Neural crest cell (in vitro differentiated cells): ENCODE data around the gene ECHDC1. TPM values are rescaled to one million over a fixed set of nuclear protein-coding genes. Genes with fewer than 3 reads are reported as not detected.
A peak's percentile ranks its signal among the peaks of the same experiment; 100 is the strongest.

Source experiments
- DNase-seq: peaks from one replicate; pipeline ENCODE4 v3.0.0; 2021; ENCODE audit warnings: low read depth, mixed read lengths, low spot score
- H3K27ac Mint-ChIP-seq: one replicate; pipeline ENCODE4 v1.8.0; 2021; ENCODE audit warnings: mild to moderate bottlenecking, mixed read lengths; ENCODE audit not compliant: unreplicated experiment
- H3K27me3 Mint-ChIP-seq: 2 replicates; pipeline ENCODE4 v1.8.0; 2021; ENCODE audit warnings: low read depth, mild to moderate bottlenecking, mixed read lengths
- H3K36me3 Mint-ChIP-seq: 2 replicates; pipeline ENCODE4 v1.8.0; 2021; ENCODE audit warnings: low read depth, mild to moderate bottlenecking, mixed read lengths
- H3K4me1 Mint-ChIP-seq: 2 replicates; pipeline ENCODE4 v1.8.0; 2021; ENCODE audit warnings: mixed read lengths
- H3K4me3 Mint-ChIP-seq: one replicate; pipeline ENCODE4 v1.8.0; 2021; ENCODE audit warnings: mild to moderate bottlenecking, mixed read lengths
- H3K9me3 Mint-ChIP-seq: 2 replicates; pipeline ENCODE4 v1.8.0; 2021; ENCODE audit warnings: mixed read lengths
- total RNA-seq: library from RNA; stranded (reverse); gene quantifications from 2 replicates; pipeline ENCODE4 v1.2.1, GENCODE V29; 2021
- TF ChIP-seq, protein P1 (sequence below): fragments of 200-600 bp; sonication (generic); conservative IDR thresholded peaks from 2 replicates; pipeline ENCODE4 v1.5.0; 2021; ENCODE audit warnings: antibody characterized with exemption, mild to moderate bottlenecking

ECHDC1 gene
- total RNA-seq, 1 donor from 2014 or later = 59.2 TPM

DNA sequence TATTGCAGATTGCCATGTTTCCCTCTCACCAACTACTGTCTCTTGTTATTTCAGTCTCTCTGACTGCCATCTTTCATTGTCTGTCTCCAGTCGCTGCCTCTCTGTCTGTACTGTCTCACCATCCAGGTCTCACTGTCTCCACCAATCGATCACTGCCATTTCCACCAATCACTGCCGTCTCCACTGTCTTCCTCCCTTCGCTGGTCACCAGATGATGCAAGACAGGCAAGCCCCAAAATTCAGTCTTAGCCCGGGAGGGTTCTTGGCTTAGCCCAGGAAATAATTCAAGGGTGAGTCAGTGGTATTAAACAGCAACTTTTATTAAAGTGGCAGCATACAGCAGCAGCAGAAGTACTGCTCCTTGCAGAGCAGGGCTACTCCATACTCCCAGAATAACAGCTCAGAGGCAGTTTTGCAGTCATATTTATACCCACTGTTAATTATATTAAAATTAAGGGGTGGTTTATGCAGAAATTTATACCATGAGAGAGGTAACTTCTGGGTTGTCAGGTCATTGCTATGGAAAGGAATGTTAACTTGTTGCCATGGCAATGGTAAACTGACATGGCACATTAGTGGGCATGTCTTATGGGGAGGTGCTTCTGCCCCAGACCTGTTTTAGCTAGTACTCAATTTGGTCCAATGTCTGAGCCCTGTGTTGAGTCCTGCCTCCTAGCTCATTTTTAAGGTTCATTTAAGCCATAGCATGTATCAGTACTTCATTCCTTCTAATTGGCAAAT is 23.0 kb upstream of the ECHDC1 start:
- Mint-ChIP-seq H3K9me3 (peaks cover 22% of the 10 kb centered on the region), H3K27ac (peak overlapping the region; percentile 13), H3K27me3 (no peaks in the 10 kb centered on the region), H3K36me3 (peaks cover 63% of the 10 kb centered on the region), H3K4me1 (no peaks in the 10 kb centered on the region), H3K4me3 (no peak overlapping the region)
- TF ChIP-seq, protein P1, sequence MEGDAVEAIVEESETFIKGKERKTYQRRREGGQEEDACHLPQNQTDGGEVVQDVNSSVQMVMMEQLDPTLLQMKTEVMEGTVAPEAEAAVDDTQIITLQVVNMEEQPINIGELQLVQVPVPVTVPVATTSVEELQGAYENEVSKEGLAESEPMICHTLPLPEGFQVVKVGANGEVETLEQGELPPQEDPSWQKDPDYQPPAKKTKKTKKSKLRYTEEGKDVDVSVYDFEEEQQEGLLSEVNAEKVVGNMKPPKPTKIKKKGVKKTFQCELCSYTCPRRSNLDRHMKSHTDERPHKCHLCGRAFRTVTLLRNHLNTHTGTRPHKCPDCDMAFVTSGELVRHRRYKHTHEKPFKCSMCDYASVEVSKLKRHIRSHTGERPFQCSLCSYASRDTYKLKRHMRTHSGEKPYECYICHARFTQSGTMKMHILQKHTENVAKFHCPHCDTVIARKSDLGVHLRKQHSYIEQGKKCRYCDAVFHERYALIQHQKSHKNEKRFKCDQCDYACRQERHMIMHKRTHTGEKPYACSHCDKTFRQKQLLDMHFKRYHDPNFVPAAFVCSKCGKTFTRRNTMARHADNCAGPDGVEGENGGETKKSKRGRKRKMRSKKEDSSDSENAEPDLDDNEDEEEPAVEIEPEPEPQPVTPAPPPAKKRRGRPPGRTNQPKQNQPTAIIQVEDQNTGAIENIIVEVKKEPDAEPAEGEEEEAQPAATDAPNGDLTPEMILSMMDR = no peak
- no peak for DNase-seq

- Mint-ChIP-seq H3K4me3 (no peak overlapping the region), H3K4me1 (no peaks in the 10 kb centered on the region), H3K27ac (peak overlapping the region; percentile 13), H3K27me3 (no peaks in the 10 kb centered on the region), H3K9me3 (peaks cover 21% of the 10 kb centered on the region), H3K36me3 (peaks cover 67% of the 10 kb centered on the region)
- TF ChIP-seq, protein P1 = no peak
- no peak for DNase-seq
Measured at GRCh38 chr6:127365874-127366273, 22.5 kb upstream of the ECHDC1 start.

GRCh38 chr6:127352524-127352923 is 9.1 kb upstream of the ECHDC1 start:
- peaks cover 28% of the 10 kb centered on the region for H3K9me3 Mint-ChIP-seq
- peaks cover 66% of the 10 kb centered on the region for H3K36me3 Mint-ChIP-seq
- no peak for DNase-seq

DNA sequence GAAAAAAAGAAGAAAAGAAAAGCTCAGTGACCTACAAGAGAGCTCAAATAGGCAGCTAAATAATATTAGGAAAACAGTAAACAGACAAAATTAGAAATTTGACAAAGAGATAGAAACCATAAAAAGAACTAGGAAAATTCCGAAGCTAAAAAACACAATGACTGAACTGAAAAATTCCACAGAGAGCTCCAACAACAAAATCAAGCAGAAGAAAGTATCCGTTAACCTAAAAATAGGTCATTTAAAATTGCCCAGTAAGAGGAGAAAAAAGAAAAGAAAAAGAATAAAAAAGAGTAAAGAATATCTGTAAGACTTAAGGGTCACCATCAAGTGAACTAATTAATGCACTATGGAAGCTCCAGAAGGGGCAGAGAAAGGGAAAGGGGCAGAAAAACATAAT is 6.6 kb upstream of the ECHDC1 start:
- no peak for DNase-seq
- H3K36me3 Mint-ChIP-seq = peaks cover 56% of the 10 kb centered on the region
- no peak overlapping the region for H3K4me3 Mint-ChIP-seq
- peaks cover 31% of the 10 kb centered on the region for H3K9me3 Mint-ChIP-seq
- no peaks in the 10 kb centered on the region for H3K27me3 Mint-ChIP-seq
- TF ChIP-seq, protein P1 = no peak
- H3K27ac Mint-ChIP-seq = no peak overlapping the region
- H3K4me1 Mint-ChIP-seq = no peaks in the 10 kb centered on the region

More at GRCh38 chr6:127352524-127352923, 9.1 kb upstream of the ECHDC1 start:
- no peak overlapping the region for H3K27ac Mint-ChIP-seq
- no peaks in the 10 kb centered on the region for H3K27me3 Mint-ChIP-seq
- TF ChIP-seq, protein P1 = no peak
- no peaks in the 10 kb centered on the region for H3K4me1 Mint-ChIP-seq
- H3K4me3 Mint-ChIP-seq = no peak overlapping the region

- TF ChIP-seq, protein P1 = no peak
- Mint-ChIP-seq H3K27me3 (no peaks in the 10 kb centered on the region), H3K36me3 (peaks cover 44% of the 10 kb centered on the region), H3K9me3 (peaks cover 26% of the 10 kb centered on the region), H3K4me1 (no peaks in the 10 kb centered on the region), H3K4me3 (peak overlapping the region; percentile 49), H3K27ac (no peak overlapping the region)
- no peak for DNase-seq
Measured at GRCh38 chr6:127348028-127348661, 4.7 kb upstream of the ECHDC1 start.
